Lower lobe of right lung (tissue), 2 donors: ENCODE measurements around the gene ANKLE1. TPM values are rescaled to one million over a fixed set of nuclear protein-coding genes. Genes with fewer than 3 reads are reported as not detected.
A peak's percentile ranks its signal among the peaks of the same experiment; 100 is the strongest.

ENCODE experiments used
- ATAC-seq, 2 donors: fragments of 200-7000 bp; cut with Tn5 transposase; one replicate each; pipeline ENCODE4 v1.9.1; 2020 to 2022; ENCODE audit warnings: mild to moderate bottlenecking in 2 of 2, moderate library complexity in 2 of 2
- DNase-seq: peaks from one replicate; pipeline ENCODE4 v3.0.0-alpha.2; 2020
- H3K27ac ChIP-seq: fragments of 200-600 bp; one replicate; pipeline ENCODE4 v1.8.0; 2022
- H3K27me3 ChIP-seq: fragments of 200-600 bp; one replicate; pipeline ENCODE4 v1.8.0; 2022; ENCODE audit warnings: low read depth
- H3K36me3 ChIP-seq: fragments of 200-600 bp; one replicate; pipeline ENCODE4 v1.8.0; 2022; ENCODE audit warnings: mild to moderate bottlenecking
- H3K4me1 ChIP-seq: fragments of 200-600 bp; one replicate; pipeline ENCODE4 v1.8.0; 2022
- H3K4me3 ChIP-seq: fragments of 200-600 bp; one replicate; pipeline ENCODE4 v1.8.0; 2022; ENCODE audit warnings: mild to moderate bottlenecking
- H3K9me3 ChIP-seq: fragments of 200-600 bp; one replicate; pipeline ENCODE4 v1.8.0; 2022
- intact Hi-C: fragments of 100-400 bp; cut with DNase I; formaldehyde crosslinking; loops from one replicate; pipeline ENCODE4 v1.11.0; 2022
- total RNA-seq: library from RNA; stranded (reverse); fragmentation: NEBNext Ultra II Directional; extraction: Animal tissue kit (Norgen Biotek cat#: 25700); gene quantifications from one replicate; pipeline ENCODE4 v1.2.1, GENCODE V29; 2021
- TF ChIP-seq, protein P1 (sequence below): fragments of 200-600 bp; IDR thresholded peaks from one replicate; pipeline ENCODE4 v1.8.0; 2022; ENCODE audit warnings: antibody characterized with exemption, mild to moderate bottlenecking
- donor health status: DM: no; HTN: yes; CAD: no; lungs with severe emphysema.

Gene ANKLE1
- total RNA-seq, 1 donor from 2014 or later: 0.92 TPM

DNA sequence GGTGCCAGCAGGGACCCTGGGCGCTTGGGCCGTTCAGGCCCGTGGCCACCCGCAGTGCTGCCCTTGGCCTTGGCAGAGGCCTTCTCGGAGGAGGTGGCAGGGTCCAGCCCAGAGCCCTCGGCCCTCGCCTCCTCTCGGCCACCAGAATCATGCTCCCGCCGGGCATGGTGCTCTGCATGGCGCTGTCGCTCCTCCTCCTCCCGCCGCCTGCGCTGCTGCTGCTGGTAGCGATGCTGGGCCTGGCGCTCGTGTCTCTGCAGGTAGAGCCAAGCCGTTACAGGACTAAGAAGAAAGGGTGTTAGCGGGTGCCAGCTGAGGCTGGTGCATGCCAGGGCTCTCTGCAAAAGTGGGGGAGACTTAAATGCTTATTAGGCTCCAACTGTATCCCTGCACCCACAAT, 43.4 kb downstream of the ANKLE1 start:
- Histone ChIP-seq H3K9me3 (no peaks in the 10 kb centered on the region), H3K4me1 (peaks cover 14% of the 10 kb centered on the region), H3K36me3 (peaks cover 21% of the 10 kb centered on the region), H3K27ac (no peak overlapping the region), H3K27me3 (peaks cover 9% of the 10 kb centered on the region), H3K4me3 (no peak overlapping the region)
- DNase-seq (no peak), ATAC-seq (no peak)
- TF ChIP-seq, protein P1, sequence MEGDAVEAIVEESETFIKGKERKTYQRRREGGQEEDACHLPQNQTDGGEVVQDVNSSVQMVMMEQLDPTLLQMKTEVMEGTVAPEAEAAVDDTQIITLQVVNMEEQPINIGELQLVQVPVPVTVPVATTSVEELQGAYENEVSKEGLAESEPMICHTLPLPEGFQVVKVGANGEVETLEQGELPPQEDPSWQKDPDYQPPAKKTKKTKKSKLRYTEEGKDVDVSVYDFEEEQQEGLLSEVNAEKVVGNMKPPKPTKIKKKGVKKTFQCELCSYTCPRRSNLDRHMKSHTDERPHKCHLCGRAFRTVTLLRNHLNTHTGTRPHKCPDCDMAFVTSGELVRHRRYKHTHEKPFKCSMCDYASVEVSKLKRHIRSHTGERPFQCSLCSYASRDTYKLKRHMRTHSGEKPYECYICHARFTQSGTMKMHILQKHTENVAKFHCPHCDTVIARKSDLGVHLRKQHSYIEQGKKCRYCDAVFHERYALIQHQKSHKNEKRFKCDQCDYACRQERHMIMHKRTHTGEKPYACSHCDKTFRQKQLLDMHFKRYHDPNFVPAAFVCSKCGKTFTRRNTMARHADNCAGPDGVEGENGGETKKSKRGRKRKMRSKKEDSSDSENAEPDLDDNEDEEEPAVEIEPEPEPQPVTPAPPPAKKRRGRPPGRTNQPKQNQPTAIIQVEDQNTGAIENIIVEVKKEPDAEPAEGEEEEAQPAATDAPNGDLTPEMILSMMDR: no peak
- intact Hi-C loops: no loop called here

DNA sequence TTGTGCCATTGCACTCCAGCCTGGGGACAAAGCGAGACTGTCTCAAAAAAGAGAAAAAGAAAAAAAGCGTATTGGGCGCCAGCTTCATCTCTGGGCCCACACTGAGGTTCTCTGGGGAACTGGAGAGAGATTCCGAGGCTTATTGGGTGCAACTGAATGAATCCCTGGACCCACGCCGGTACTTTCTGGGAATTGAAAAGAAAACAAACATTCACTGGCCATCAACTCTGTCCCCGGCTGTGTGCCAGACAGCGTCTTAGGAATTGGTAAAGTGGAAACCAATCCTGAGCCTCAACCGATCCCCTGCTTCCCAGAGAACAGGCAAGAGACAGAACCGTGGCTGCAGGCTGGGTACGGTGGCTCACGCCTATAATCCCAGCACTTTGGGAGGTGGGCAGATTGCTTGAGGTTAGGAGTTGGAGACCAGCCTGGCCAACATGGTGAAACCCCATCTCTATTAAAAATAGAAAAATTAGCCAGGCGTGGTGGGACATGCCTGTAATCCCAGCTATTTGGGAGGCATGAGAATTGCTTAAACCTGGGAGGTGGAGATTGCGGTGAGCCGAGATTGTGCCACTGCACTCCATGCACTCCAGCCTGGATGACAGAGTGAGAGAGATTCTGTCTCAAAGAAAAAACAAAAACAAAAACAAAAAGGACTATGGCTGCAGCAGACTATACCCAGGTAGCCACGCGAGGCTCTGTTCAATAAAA, 44.3 kb downstream of the ANKLE1 start:
- ATAC-seq (no peak), DNase-seq (no peak)
- Histone ChIP-seq H3K36me3 (peaks cover 12% of the 10 kb centered on the region), H3K27ac (no peak overlapping the region), H3K9me3 (no peaks in the 10 kb centered on the region), H3K4me3 (no peak overlapping the region), H3K27me3 (peaks cover 9% of the 10 kb centered on the region), H3K4me1 (peaks cover 14% of the 10 kb centered on the region)
- intact Hi-C loops: no loop called here
- TF ChIP-seq, protein P1: no peak

GRCh38 chr19:17326595-17326966, 44.9 kb downstream of the ANKLE1 start:
- TF ChIP-seq, protein P1: no peak
- no peak overlapping the region for H3K4me3 ChIP-seq
- ATAC-seq (no peak), DNase-seq (no peak)
- peaks cover 14% of the 10 kb centered on the region for H3K4me1 ChIP-seq
- no peak overlapping the region for H3K27ac ChIP-seq
- intact Hi-C loops: no loop called here
- peaks cover 9% of the 10 kb centered on the region for H3K27me3 ChIP-seq
- H3K9me3 ChIP-seq: no peaks in the 10 kb centered on the region
- H3K36me3 ChIP-seq: peaks cover 8% of the 10 kb centered on the region

- ATAC-seq (no peak), DNase-seq (no peak)
- peaks cover 4% of the 10 kb centered on the region for H3K36me3 ChIP-seq
- H3K4me3 ChIP-seq: no peak overlapping the region
- TF ChIP-seq, protein P1: no peak
- no peak overlapping the region for H3K27ac ChIP-seq
- H3K27me3 ChIP-seq: peaks cover 9% of the 10 kb centered on the region
- H3K4me1 ChIP-seq: peaks cover 14% of the 10 kb centered on the region
- H3K9me3 ChIP-seq: no peaks in the 10 kb centered on the region
- intact Hi-C loops: no loop called here
These were observed 45.5 kb downstream of the ANKLE1 start for GRCh38 chr19:17327068-17327653.

GRCh38 chr19:17327654-17328516, 46.2 kb downstream of the ANKLE1 start:
- H3K4me3 ChIP-seq: peak overlapping the region; percentile 53
- H3K9me3 ChIP-seq: no peaks in the 10 kb centered on the region
- peaks cover 4% of the 10 kb centered on the region for H3K36me3 ChIP-seq
- H3K4me1 ChIP-seq: peaks cover 14% of the 10 kb centered on the region
- TF ChIP-seq, protein P1: peak; percentile 29
- peak overlapping the region; percentile 73 for H3K27ac ChIP-seq
- DNase-seq (peak; percentile 88), ATAC-seq (peak; percentile 88 to 92)
- H3K27me3 ChIP-seq: peaks cover 9% of the 10 kb centered on the region
- intact Hi-C loops: no loop called here
